Small intestine (tissue), 7 donors: Measurements from ENCODE around the gene ATP6V1B1. TPM values are rescaled to one million over a fixed set of nuclear protein-coding genes. Genes with fewer than 3 reads are reported as not detected.

Experiments
- DNase-seq, 2 donors: peaks; one replicate each; pipeline versions ENCODE4 v3.0.0 to v3.0.0-alpha.2; 2013
- FAIRE-seq: peaks from 2 replicates; lab custom pipeline; 2012; peaks lifted over from hg19 to GRCh38; lab: Jason Lieb, UNC
- H3K27ac ChIP-seq, 3 donors: one replicate each; pipeline ENCODE4 v1.5.1; 2013; ENCODE audit warnings: low read length in 2 of 3, mild to moderate bottlenecking in 2 of 3, control low read depth in 1 of 3, inconsistent platforms in 1 of 3, low read depth in 1 of 3, moderate library complexity in 1 of 3
- H3K27me3 ChIP-seq, 3 donors: one replicate each; pipeline ENCODE4 v1.6.1; 2013; ENCODE audit warnings: low read length in 3 of 3, inconsistent platforms in 1 of 3; ENCODE audit not compliant: control insufficient read depth in 3 of 3, insufficient read depth in 3 of 3
- H3K36me3 ChIP-seq, 3 donors: one replicate each; pipeline ENCODE4 v1.6.1; 2013; ENCODE audit warnings: low read length in 3 of 3, inconsistent platforms in 1 of 3, low read depth in 1 of 3, mild to moderate bottlenecking in 1 of 3, moderate library complexity in 1 of 3; ENCODE audit not compliant: control insufficient read depth in 3 of 3, insufficient read depth in 2 of 3
- H3K4me1 ChIP-seq, 3 donors: one replicate each; pipeline ENCODE4 v1.6.1; 2013; ENCODE audit warnings: low read length in 2 of 3, inconsistent platforms in 1 of 3, low read depth in 1 of 3, mild to moderate bottlenecking in 1 of 3, moderate library complexity in 1 of 3; ENCODE audit not compliant: control insufficient read depth in 3 of 3, insufficient read depth in 2 of 3
- H3K4me3 ChIP-seq, 3 donors: one replicate each; pipeline ENCODE4 v1.5.1; 2013; ENCODE audit warnings: low read length in 3 of 3, control low read depth in 1 of 3, inconsistent platforms in 1 of 3, low read depth in 1 of 3, mild to moderate bottlenecking in 1 of 3, moderate library complexity in 1 of 3
- H3K9me3 ChIP-seq, 2 donors: one replicate each; pipeline ENCODE4 v1.6.1; 2013; ENCODE audit warnings: low read depth in 1 of 2, low read length in 1 of 2; ENCODE audit not compliant: control insufficient read depth in 2 of 2, insufficient read depth in 1 of 2
- WGBS, 3 donors: extraction: QIAGEN DNeasy Blood & Tissue Kit; methylation state at CpG; one replicate each; pipeline ENCODE4 v1.1.7; 2013; 5-methylcytosine and 5-hydroxymethylcytosine counted together
- polyA plus RNA-seq, 4 donors: library from polyadenylated mRNA; stranded (reverse) in 3 of 4; unstranded in 1 of 4; fragments of 200-250 nt in 3 of 4; fragments of 120-200 nt in 1 of 4; gene quantifications; one replicate each; pipeline versions ENCODE4 v1.2.1 to v1.2.3, GENCODE V29; 2013
- donor health status: healthy with polysubstance abuse.
- donor health status: control.
- donor health status: control.
- donor health status: Bipolar disorder and iron deficiency.
- donor health status: healthy.

Gene ATP6V1B1
- polyA plus RNA-seq, 4 donors = 0.21 to 2.5 TPM; not detected in 2

GRCh38 chr2:70954886-70955285 lies 19.2 kb downstream of the ATP6V1B1 start:
- FAIRE-seq = no peak
- Histone ChIP-seq H3K9me3 (no peaks in the 10 kb centered on the region), H3K4me1 (peaks cover 0 to 4% (median 4%) of the 10 kb centered on the region in 3 donors), H3K27ac (no peak overlapping the region), H3K4me3 (no peak overlapping the region), H3K36me3 (no peaks in the 10 kb centered on the region), H3K27me3 (peaks cover 0 to 12% (median 2%) of the 10 kb centered on the region in 3 donors)
- DNase-seq = no peak
- WGBS, 3 donors = 75 to 81% (median 80%) methylated on average over 7 of the region's 7 CpGs

- H3K9me3 ChIP-seq = no peaks in the 10 kb centered on the region
- peaks cover 0 to 4% (median 4%) of the 10 kb centered on the region in 3 donors for H3K4me1 ChIP-seq
- H3K4me3 ChIP-seq = no peak overlapping the region
- peaks cover 0 to 21% (median 2%) of the 10 kb centered on the region in 3 donors for H3K27me3 ChIP-seq
- WGBS, 3 donors = 74 to 91% (median 89%) methylated on average over 2 of the region's 2 CpGs
- no peaks in the 10 kb centered on the region for H3K36me3 ChIP-seq
- FAIRE-seq (no peak), DNase-seq (no peak)
- H3K27ac ChIP-seq = no peak overlapping the region
Measured at GRCh38 chr2:70956141-70956540, 20.4 kb downstream of the ATP6V1B1 start.

- peaks cover 0 to 28% (median 5%) of the 10 kb centered on the region in 3 donors for H3K27me3 ChIP-seq
- FAIRE-seq (no peak), DNase-seq (peak; percentile 37 to 61)
- H3K27ac ChIP-seq = no peak overlapping the region
- no peaks in the 10 kb centered on the region for H3K36me3 ChIP-seq
- H3K9me3 ChIP-seq = no peaks in the 10 kb centered on the region
- H3K4me3 ChIP-seq = no peak overlapping the region
- H3K4me1 ChIP-seq = peaks cover 0 to 4% (median 4%) of the 10 kb centered on the region in 3 donors
- WGBS, 3 donors = 23 to 50% (median 46%) methylated on average over 6 of the region's 6 CpGs
Measured at GRCh38 chr2:70957798-70958197, 22.1 kb downstream of the ATP6V1B1 start.

- Histone ChIP-seq H3K36me3 (no peaks in the 10 kb centered on the region), H3K4me1 (peaks cover 0 to 4% (median 4%) of the 10 kb centered on the region in 3 donors), H3K9me3 (no peaks in the 10 kb centered on the region), H3K27me3 (peaks cover 0 to 31% (median 5%) of the 10 kb centered on the region in 3 donors), H3K4me3 (no peak overlapping the region), H3K27ac (no peak overlapping the region)
- WGBS, 3 donors = 88 to 95% (median 94%) methylated on average over 5 to 6 of the region's 6 CpGs
- no peak for FAIRE-seq
- DNase-seq = no peak
Measured at GRCh38 chr2:70958759-70959158, 23.1 kb downstream of the ATP6V1B1 start.

GRCh38 chr2:70959271-70959761 lies 23.6 kb downstream of the ATP6V1B1 start:
- no peak for FAIRE-seq
- H3K36me3 ChIP-seq = no peaks in the 10 kb centered on the region
- no peak for DNase-seq
- H3K4me1 ChIP-seq = peaks cover 0 to 4% (median 4%) of the 10 kb centered on the region in 3 donors
- WGBS, 3 donors = 91 to 93% (median 91%) methylated on average over 9 of the region's 9 CpGs
- peaks cover 0 to 35% (median 5%) of the 10 kb centered on the region in 3 donors for H3K27me3 ChIP-seq
- H3K4me3 ChIP-seq = no peak overlapping the region
- H3K9me3 ChIP-seq = no peaks in the 10 kb centered on the region
- H3K27ac ChIP-seq = no peak overlapping the region

GRCh38 chr2:70959851-70960832 lies 24.4 kb downstream of the ATP6V1B1 start:
- Histone ChIP-seq H3K27me3 (peaks cover 0 to 35% (median 3%) of the 10 kb centered on the region in 3 donors), H3K27ac (no peak overlapping the region), H3K4me3 (no peak overlapping the region), H3K36me3 (no peaks in the 10 kb centered on the region), H3K4me1 (peaks cover 0 to 4% (median 4%) of the 10 kb centered on the region in 3 donors), H3K9me3 (no peaks in the 10 kb centered on the region)
- DNase-seq (no peak), FAIRE-seq (no peak)
- WGBS, 3 donors = 86 to 88% (median 88%) methylated on average over 17 of the region's 17 CpGs

- no peak for DNase-seq
Measured at GRCh38 chr2:70960833-70961647, 25.3 kb downstream of the ATP6V1B1 start.

GRCh38 chr2:70961648-70961994 lies 25.9 kb downstream of the ATP6V1B1 start:
- H3K4me1 ChIP-seq = peaks cover 0 to 4% (median 4%) of the 10 kb centered on the region in 3 donors
- WGBS, 3 donors = 81 to 86% (median 83%) methylated on average over 4 of the region's 4 CpGs
- no peak overlapping the region for H3K27ac ChIP-seq
- no peaks in the 10 kb centered on the region for H3K36me3 ChIP-seq
- peaks cover 0 to 41% (median 6%) of the 10 kb centered on the region in 3 donors for H3K27me3 ChIP-seq
- no peak for DNase-seq
- H3K9me3 ChIP-seq = no peaks in the 10 kb centered on the region
- no peak for FAIRE-seq
- no peak overlapping the region for H3K4me3 ChIP-seq

More at GRCh38 chr2:70960833-70961647, 25.3 kb downstream of the ATP6V1B1 start:
- Histone ChIP-seq H3K36me3 (no peaks in the 10 kb centered on the region), H3K9me3 (no peaks in the 10 kb centered on the region), H3K4me3 (no peak overlapping the region), H3K27ac (no peak overlapping the region), H3K27me3 (peaks cover 0 to 41% (median 6%) of the 10 kb centered on the region in 3 donors), H3K4me1 (peaks cover 0 to 4% (median 4%) of the 10 kb centered on the region in 3 donors)
- WGBS, 3 donors = 65 to 69% (median 67%) methylated on average over 14 of the region's 14 CpGs
- FAIRE-seq = no peak
